Measurements from ENCODE around the gene PITX2.

PITX2 gene

DNA sequence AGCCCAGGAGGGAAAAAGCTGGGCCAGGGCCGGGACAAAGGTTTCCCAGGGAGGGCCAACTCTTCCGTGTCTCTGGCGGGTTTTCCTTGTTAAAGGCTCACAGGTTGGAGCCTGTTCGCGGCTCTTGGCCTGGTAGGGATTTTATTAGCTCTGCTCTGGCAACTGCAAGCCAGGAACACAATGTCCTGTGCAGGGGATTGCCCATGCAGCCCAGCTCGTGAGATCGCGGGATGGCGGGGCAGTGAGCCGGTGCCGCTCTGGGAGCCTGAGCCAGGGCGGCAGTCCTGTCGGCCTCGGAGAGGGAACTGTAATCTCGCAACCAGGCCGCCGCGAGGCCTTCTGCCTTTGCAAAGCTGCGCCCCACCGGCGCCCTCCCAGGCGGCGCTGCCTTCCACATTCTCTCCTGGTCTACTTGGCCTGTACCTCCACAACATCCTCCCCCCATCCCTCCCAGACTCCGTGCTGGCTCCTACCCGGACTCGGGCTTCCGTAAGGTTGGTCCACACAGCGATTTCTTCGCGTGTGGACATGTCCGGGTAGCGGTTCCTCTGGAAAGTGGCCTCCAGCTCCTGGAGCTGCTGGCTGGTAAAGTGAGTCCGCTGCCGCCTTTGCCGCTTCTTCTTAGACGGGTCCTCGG, 2.1 kb downstream of the PITX2 start:
- CTCF ChIA-PET = interaction anchor here (0.5 kb wide), 1 partner anchor 101 kb away, joined by 3 read pairs; no protein-coding TSS in a partner anchor
- peaks cover 0 to 45% of the 10 kb centered on the region in 2 experiments; a peak in 1 of 3 replicates for H3K36me3 ChIP-seq (ENCODE audit: control insufficient read depth in 2 of 2, insufficient read depth in 1 of 2, low read length in 2 of 2)
- no peak overlapping the region for H3K4me3 ChIP-seq (ENCODE audit: low read depth, low read length)
- POLR2A ChIA-PET = no interaction called here
- no peak overlapping the region for H3K27ac ChIP-seq (ENCODE audit: extremely low read depth, low read depth, low read length)
- TF ChIP-seq ZNF292 (tag by site-specific recombination; IDR thresholded peaks at IDR 0.05; ENCODE audit: borderline replicate concordance, low read depth) = no peak
- no peak for TF ChIP-seq ZSCAN23 (tag by site-specific recombination; IDR thresholded peaks at IDR 0.05)
- TF ChIP-seq, protein P1, sequence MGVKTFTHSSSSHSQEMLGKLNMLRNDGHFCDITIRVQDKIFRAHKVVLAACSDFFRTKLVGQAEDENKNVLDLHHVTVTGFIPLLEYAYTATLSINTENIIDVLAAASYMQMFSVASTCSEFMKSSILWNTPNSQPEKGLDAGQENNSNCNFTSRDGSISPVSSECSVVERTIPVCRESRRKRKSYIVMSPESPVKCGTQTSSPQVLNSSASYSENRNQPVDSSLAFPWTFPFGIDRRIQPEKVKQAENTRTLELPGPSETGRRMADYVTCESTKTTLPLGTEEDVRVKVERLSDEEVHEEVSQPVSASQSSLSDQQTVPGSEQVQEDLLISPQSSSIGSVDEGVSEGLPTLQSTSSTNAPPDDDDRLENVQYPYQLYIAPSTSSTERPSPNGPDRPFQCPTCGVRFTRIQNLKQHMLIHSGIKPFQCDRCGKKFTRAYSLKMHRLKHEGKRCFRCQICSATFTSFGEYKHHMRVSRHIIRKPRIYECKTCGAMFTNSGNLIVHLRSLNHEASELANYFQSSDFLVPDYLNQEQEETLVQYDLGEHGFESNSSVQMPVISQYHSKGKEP (tag by site-specific recombination; IDR thresholded peaks at IDR 0.05) = no peak
- TF ChIP-seq MEIS1 (CRISPR knock-in tag; IDR thresholded peaks at IDR 0.05; ENCODE audit: borderline replicate concordance) = no peak
- TF ChIP-seq ZNF623 (tag by site-specific recombination; IDR thresholded peaks at IDR 0.05) = no peak
- H3K4me1 ChIP-seq (ENCODE audit: control insufficient read depth, insufficient read depth, low read length) = peaks cover 7% of the 10 kb centered on the region; the same call in 1 of the 2 replicates
- no peaks in the 10 kb centered on the region for H3K9me3 ChIP-seq (ENCODE audit: control insufficient read depth, insufficient read depth, low read depth, low read length)

DNA sequence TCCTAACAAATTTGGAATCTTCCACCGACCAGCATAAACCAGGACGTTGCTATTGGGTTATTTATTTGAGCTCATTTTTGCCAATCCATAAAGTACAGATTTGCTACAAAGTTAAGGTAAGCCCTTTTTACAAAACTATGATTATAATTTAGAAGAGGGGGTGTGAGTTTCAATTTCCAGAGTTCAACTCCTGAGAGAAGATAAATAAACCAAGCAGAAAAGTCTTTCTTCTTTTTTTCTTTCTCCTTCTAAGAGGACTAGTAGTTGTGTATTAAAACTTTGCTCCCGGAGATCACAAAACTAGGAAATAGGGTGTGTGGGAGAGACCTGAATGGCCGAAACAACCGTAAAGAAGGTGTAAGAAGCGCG, 2.6 kb downstream of the PITX2 start:
- TF ChIP-seq KLF1 (tag by site-specific recombination; IDR thresholded peaks at IDR 0.05) (no peak), ZNF341 (tag by site-specific recombination; IDR thresholded peaks at IDR 0.05; ENCODE audit: low read depth) (no peak), ZNF133 (tag by site-specific recombination; IDR thresholded peaks at IDR 0.05) (no peak), ZNF830 (tag by site-specific recombination; IDR thresholded peaks at IDR 0.05; ENCODE audit: low read depth) (no peak), ZNF211 (tag by site-specific recombination; IDR thresholded peaks at IDR 0.05; ENCODE audit: low read depth) (no peak), ZBTB20 (tag by site-specific recombination; IDR thresholded peaks at IDR 0.05) (no peak), TRIM28 (IDR thresholded peaks at IDR 0.05; ENCODE audit: borderline replicate concordance, low read length) (no peak), ZNF146 (tag by site-specific recombination; IDR thresholded peaks at IDR 0.05) (no peak), ZNF404 (tag by site-specific recombination; IDR thresholded peaks at IDR 0.05) (no peak), ZNF776 (tag by site-specific recombination; IDR thresholded peaks at IDR 0.05; ENCODE audit: borderline replicate concordance) (no peak), KLF16 (tag by site-specific recombination; IDR thresholded peaks at IDR 0.05) (no peak)
- TF ChIP-seq, protein P2, sequence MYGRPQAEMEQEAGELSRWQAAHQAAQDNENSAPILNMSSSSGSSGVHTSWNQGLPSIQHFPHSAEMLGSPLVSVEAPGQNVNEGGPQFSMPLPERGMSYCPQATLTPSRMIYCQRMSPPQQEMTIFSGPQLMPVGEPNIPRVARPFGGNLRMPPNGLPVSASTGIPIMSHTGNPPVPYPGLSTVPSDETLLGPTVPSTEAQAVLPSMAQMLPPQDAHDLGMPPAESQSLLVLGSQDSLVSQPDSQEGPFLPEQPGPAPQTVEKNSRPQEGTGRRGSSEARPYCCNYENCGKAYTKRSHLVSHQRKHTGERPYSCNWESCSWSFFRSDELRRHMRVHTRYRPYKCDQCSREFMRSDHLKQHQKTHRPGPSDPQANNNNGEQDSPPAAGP (tag by site-specific recombination; IDR thresholded peaks at IDR 0.05) = no peak
- TF ChIP-seq, protein P3, sequence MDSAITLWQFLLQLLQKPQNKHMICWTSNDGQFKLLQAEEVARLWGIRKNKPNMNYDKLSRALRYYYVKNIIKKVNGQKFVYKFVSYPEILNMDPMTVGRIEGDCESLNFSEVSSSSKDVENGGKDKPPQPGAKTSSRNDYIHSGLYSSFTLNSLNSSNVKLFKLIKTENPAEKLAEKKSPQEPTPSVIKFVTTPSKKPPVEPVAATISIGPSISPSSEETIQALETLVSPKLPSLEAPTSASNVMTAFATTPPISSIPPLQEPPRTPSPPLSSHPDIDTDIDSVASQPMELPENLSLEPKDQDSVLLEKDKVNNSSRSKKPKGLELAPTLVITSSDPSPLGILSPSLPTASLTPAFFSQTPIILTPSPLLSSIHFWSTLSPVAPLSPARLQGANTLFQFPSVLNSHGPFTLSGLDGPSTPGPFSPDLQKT (IDR thresholded peaks at IDR 0.05; ENCODE audit: borderline replicate concordance, low read depth, low read length) = no peak
- TF ChIP-seq, protein P4, sequence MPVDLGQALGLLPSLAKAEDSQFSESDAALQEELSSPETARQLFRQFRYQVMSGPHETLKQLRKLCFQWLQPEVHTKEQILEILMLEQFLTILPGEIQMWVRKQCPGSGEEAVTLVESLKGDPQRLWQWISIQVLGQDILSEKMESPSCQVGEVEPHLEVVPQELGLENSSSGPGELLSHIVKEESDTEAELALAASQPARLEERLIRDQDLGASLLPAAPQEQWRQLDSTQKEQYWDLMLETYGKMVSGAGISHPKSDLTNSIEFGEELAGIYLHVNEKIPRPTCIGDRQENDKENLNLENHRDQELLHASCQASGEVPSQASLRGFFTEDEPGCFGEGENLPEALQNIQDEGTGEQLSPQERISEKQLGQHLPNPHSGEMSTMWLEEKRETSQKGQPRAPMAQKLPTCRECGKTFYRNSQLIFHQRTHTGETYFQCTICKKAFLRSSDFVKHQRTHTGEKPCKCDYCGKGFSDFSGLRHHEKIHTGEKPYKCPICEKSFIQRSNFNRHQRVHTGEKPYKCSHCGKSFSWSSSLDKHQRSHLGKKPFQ (tag by site-specific recombination; IDR thresholded peaks at IDR 0.05) = no peak
- TF ChIP-seq, protein P5, sequence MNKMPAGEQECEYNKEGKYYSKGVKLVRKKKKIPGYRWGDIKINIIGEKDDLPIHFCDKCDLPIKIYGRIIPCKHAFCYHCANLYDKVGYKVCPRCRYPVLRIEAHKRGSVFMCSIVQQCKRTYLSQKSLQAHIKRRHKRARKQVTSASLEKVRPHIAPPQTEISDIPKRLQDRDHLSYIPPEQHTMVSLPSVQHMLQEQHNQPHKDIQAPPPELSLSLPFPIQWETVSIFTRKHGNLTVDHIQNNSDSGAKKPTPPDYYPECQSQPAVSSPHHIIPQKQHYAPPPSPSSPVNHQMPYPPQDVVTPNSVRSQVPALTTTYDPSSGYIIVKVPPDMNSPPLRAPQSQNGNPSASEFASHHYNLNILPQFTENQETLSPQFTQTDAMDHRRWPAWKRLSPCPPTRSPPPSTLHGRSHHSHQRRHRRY (tag by site-specific recombination; IDR thresholded peaks at IDR 0.05) = no peak
- Histone ChIP-seq H3K27ac (ENCODE audit: extremely low read depth, low read depth, low read length) (no peak overlapping the region), H3K4me1 (ENCODE audit: control insufficient read depth, insufficient read depth, low read length) (peaks cover 7% of the 10 kb centered on the region; the same call in 1 of the 2 replicates), H3K9me3 (ENCODE audit: control insufficient read depth, insufficient read depth, low read depth, low read length) (no peaks in the 10 kb centered on the region), H3K36me3 (ENCODE audit: control insufficient read depth in 2 of 2, insufficient read depth in 1 of 2, low read length in 2 of 2) (peaks cover 0 to 45% of the 10 kb centered on the region in 2 experiments; a peak in 1 of 3 replicates), H3K4me3 (ENCODE audit: low read depth, low read length) (no peak overlapping the region)
- POLR2A ChIA-PET = no interaction called here
- CTCF ChIA-PET = no interaction called here
